ENCODE data around the gene DISC1. TPM values are rescaled to one million over a fixed set of nuclear protein-coding genes. Genes with fewer than 3 reads are reported as not detected.

Gene DISC1
- total RNA-seq, 1 experiment from 2014 or later: 13.5 TPM

DNA sequence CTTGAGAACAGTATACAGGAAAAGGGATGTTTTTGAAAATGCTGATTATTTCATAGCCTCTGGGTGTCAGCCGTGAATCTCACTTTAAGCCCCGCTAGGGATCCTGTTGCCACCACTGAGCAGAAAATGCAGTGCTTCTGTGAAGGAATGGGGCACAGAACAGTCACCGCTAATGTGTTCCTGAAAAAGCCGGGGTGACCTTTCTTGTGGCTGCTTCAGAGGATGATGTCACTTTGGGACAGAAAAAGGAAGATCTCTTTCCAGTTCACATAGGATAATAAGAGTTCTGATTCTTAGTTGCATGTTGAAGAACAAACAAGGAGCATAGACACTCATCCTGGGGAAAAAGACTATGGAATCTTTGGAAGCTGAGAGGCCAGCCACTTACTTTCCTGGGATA is 349.6 kb downstream of the DISC1 start:
- H3K27me3 ChIP-seq (replicated peaks; ENCODE audit: control insufficient read depth, insufficient read depth, low read length): no peaks in the 10 kb centered on the region
- no peak overlapping the region for H3K27ac Mint-ChIP-seq (ENCODE audit: unreplicated experiment)
- peaks cover 16% of the 10 kb centered on the region for H3K9me3 Mint-ChIP-seq (ENCODE audit: unreplicated experiment)
- H3K36me3 Mint-ChIP-seq (ENCODE audit: insufficient read depth, unreplicated experiment): no peaks in the 10 kb centered on the region
- no peak overlapping the region for H3K4me3 Mint-ChIP-seq (ENCODE audit: unreplicated experiment)
- H3K27me3 Mint-ChIP-seq (ENCODE audit: insufficient read depth, unreplicated experiment): no peaks in the 10 kb centered on the region
- DNase-seq: no peak
- H3K9me3 ChIP-seq: no peaks in the 10 kb centered on the region
- no peaks in the 10 kb centered on the region for H3K4me1 Mint-ChIP-seq (ENCODE audit: low read depth, unreplicated experiment)
- H3K4me1 ChIP-seq: no peaks in the 10 kb centered on the region
- POLR2A ChIA-PET: no interaction called here
- H3K36me3 ChIP-seq (ENCODE audit: control insufficient read depth, insufficient read depth, low read length): no peaks in the 10 kb centered on the region
- CTCF ChIA-PET: no interaction called here
- TF ChIP-seq, protein P1, sequence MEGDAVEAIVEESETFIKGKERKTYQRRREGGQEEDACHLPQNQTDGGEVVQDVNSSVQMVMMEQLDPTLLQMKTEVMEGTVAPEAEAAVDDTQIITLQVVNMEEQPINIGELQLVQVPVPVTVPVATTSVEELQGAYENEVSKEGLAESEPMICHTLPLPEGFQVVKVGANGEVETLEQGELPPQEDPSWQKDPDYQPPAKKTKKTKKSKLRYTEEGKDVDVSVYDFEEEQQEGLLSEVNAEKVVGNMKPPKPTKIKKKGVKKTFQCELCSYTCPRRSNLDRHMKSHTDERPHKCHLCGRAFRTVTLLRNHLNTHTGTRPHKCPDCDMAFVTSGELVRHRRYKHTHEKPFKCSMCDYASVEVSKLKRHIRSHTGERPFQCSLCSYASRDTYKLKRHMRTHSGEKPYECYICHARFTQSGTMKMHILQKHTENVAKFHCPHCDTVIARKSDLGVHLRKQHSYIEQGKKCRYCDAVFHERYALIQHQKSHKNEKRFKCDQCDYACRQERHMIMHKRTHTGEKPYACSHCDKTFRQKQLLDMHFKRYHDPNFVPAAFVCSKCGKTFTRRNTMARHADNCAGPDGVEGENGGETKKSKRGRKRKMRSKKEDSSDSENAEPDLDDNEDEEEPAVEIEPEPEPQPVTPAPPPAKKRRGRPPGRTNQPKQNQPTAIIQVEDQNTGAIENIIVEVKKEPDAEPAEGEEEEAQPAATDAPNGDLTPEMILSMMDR (IDR thresholded peaks at IDR 0.05; ENCODE audit: insufficient read depth in 1 of 2, low read depth in 1 of 2, low read length in 1 of 2, severe bottlenecking in 1 of 2, unreplicated experiment in 1 of 2): no peak
- H3K4me3 ChIP-seq (ENCODE audit: low read depth, low read length): no peak overlapping the region
- intact Hi-C loops (cut with micrococcal nuclease; ENCODE audit: unreplicated experiment): no loop called here
- BruUV-seq (replicated peaks): no TSS peak

DNA sequence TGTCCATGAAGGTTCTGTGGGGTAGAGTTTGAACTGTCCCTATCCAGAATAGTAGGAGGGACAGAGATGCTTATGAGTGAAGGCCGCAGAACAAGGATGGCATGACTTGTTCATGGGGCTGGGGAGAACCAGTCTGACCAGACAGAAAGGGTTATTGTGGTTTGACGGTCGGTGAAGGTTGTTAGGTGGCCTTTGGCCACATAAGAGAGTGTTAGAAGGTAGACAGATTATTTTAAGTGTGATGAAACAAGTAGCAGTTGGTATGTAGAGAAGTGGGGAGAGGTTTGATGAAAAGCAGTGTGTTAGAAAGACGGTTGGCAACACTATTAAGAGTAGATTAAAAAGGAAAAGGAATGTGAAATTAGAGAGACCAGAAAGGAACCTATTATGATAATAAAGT is 355.1 kb downstream of the DISC1 start:
- H3K4me3 Mint-ChIP-seq (ENCODE audit: unreplicated experiment): no peak overlapping the region
- H3K4me1 ChIP-seq: no peaks in the 10 kb centered on the region; the same call in 1 of the 2 replicates
- H3K27me3 ChIP-seq (replicated peaks; ENCODE audit: control insufficient read depth, insufficient read depth, low read length): no peaks in the 10 kb centered on the region
- no peaks in the 10 kb centered on the region for H3K27me3 Mint-ChIP-seq (ENCODE audit: insufficient read depth, unreplicated experiment)
- DNase-seq: no peak
- peaks cover 16% of the 10 kb centered on the region for H3K4me1 Mint-ChIP-seq (ENCODE audit: low read depth, unreplicated experiment)
- ChIA-PET CTCF (no interaction called here), POLR2A (no interaction called here)
- H3K36me3 ChIP-seq (ENCODE audit: control insufficient read depth, insufficient read depth, low read length): no peaks in the 10 kb centered on the region
- H3K4me3 ChIP-seq (ENCODE audit: low read depth, low read length): no peak overlapping the region
- TF ChIP-seq, protein P1 (IDR thresholded peaks at IDR 0.05; ENCODE audit: insufficient read depth in 1 of 2, low read depth in 1 of 2, low read length in 1 of 2, severe bottlenecking in 1 of 2, unreplicated experiment in 1 of 2): no peak
- H3K27ac Mint-ChIP-seq (ENCODE audit: unreplicated experiment): no peak overlapping the region
- peaks cover 12% of the 10 kb centered on the region for H3K9me3 Mint-ChIP-seq (ENCODE audit: unreplicated experiment)
- no peaks in the 10 kb centered on the region for H3K36me3 Mint-ChIP-seq (ENCODE audit: insufficient read depth, unreplicated experiment)
- intact Hi-C loops (cut with micrococcal nuclease; ENCODE audit: unreplicated experiment): no loop called here
- no TSS peak for BruUV-seq (replicated peaks)
- H3K9me3 ChIP-seq: no peaks in the 10 kb centered on the region

DNA sequence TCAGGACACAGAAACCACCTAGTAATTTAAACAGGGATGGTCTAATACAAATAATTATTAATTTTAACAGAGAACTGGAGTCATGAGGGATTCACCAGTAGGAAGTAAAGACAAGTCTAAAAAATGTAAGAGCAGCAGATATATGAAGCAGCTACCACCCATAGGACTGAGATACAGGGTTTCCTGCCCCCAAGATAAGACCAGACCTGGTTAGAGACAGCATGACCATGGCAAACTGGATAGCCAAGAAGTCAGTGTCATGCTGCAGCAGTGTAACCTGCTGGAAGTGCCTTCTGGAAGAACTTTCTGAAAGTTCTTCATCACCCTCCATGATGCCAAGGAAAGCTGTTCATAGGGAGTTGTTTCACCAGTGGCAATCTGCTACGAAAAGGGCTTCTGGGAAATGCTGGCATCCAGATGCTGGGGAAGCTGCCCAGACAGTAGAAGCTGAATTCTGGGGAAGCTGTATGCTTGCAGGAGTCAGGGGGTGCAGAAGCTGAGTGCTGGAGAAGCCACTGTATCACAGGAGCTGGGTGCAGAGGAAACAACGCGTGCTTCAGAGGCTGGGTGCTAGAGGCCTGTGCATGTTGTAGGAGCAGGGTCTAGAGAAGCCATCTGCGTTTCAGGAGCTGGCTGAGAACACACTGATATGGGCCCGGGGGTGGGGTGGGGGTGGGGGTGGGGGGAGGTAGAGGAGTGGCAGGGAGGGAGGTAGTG is 356.4 kb downstream of the DISC1 start:
- intact Hi-C loops (cut with micrococcal nuclease; ENCODE audit: unreplicated experiment): no loop called here
- ChIA-PET CTCF (interaction anchor here (0.6 kb wide), 1 partner anchor 64 kb away, joined by 3 read pairs; no protein-coding TSS in a partner anchor), POLR2A (interaction anchor here (0.6 kb wide), 1 partner anchor 25 kb away, joined by 3 read pairs; no protein-coding TSS in a partner anchor)
- no peaks in the 10 kb centered on the region for H3K9me3 ChIP-seq
- Mint-ChIP-seq H3K9me3 (ENCODE audit: unreplicated experiment) (no peaks in the 10 kb centered on the region), H3K4me1 (ENCODE audit: low read depth, unreplicated experiment) (peaks cover 16% of the 10 kb centered on the region), H3K4me3 (ENCODE audit: unreplicated experiment) (no peak overlapping the region), H3K27me3 (ENCODE audit: insufficient read depth, unreplicated experiment) (no peaks in the 10 kb centered on the region), H3K27ac (ENCODE audit: unreplicated experiment) (no peak overlapping the region), H3K36me3 (ENCODE audit: insufficient read depth, unreplicated experiment) (no peaks in the 10 kb centered on the region)
- no TSS peak for BruUV-seq (replicated peaks)
- H3K36me3 ChIP-seq (ENCODE audit: control insufficient read depth, insufficient read depth, low read length): no peaks in the 10 kb centered on the region
- no peaks in the 10 kb centered on the region; the same call in 1 of the 2 replicates for H3K4me1 ChIP-seq
- no peak for DNase-seq
- no peaks in the 10 kb centered on the region for H3K27me3 ChIP-seq (replicated peaks; ENCODE audit: control insufficient read depth, insufficient read depth, low read length)
- TF ChIP-seq, protein P1 (IDR thresholded peaks at IDR 0.05; ENCODE audit: insufficient read depth in 1 of 2, low read depth in 1 of 2, low read length in 1 of 2, severe bottlenecking in 1 of 2, unreplicated experiment in 1 of 2): no peak
- no peak overlapping the region for H3K4me3 ChIP-seq (ENCODE audit: low read depth, low read length)

Data from Caco-2 (cell line).